GM12892 (cell line): ENCODE measurements around the gene UVRAG.

ENCODE experiments used
- POLR2A ChIP-seq: IDR thresholded peaks from 2 replicates; pipeline ENCODE4 v1.6.1; 2011; ENCODE audit warnings: low read depth, low read length, control low read depth
- POLR2AphosphoS5 ChIP-seq: IDR thresholded peaks from 2 replicates; pipeline ENCODE4 v1.6.1; 2011; ENCODE audit warnings: low read depth, low read length, control low read depth

- TF ChIP-seq POLR2A: no peak
- no peak for TF ChIP-seq POLR2AphosphoS5
Measured at GRCh38 chr11:75964071-75964470, 149.1 kb downstream of the UVRAG start.
